SH-SY5Y (cell line): ENCODE results near the gene SCYL1.

Source experiments
- GATA2 ChIP-seq: IDR thresholded peaks from 2 replicates; pipeline ENCODE4 v1.6.1; 2011; ENCODE audit warnings: mild to moderate bottlenecking, low read depth, low read length
- GATA3 ChIP-seq: IDR thresholded peaks from 2 replicates; pipeline ENCODE4 v1.6.1; 2011; ENCODE audit warnings: low read depth, mild to moderate bottlenecking, low read length, moderate library complexity

Gene SCYL1

DNA sequence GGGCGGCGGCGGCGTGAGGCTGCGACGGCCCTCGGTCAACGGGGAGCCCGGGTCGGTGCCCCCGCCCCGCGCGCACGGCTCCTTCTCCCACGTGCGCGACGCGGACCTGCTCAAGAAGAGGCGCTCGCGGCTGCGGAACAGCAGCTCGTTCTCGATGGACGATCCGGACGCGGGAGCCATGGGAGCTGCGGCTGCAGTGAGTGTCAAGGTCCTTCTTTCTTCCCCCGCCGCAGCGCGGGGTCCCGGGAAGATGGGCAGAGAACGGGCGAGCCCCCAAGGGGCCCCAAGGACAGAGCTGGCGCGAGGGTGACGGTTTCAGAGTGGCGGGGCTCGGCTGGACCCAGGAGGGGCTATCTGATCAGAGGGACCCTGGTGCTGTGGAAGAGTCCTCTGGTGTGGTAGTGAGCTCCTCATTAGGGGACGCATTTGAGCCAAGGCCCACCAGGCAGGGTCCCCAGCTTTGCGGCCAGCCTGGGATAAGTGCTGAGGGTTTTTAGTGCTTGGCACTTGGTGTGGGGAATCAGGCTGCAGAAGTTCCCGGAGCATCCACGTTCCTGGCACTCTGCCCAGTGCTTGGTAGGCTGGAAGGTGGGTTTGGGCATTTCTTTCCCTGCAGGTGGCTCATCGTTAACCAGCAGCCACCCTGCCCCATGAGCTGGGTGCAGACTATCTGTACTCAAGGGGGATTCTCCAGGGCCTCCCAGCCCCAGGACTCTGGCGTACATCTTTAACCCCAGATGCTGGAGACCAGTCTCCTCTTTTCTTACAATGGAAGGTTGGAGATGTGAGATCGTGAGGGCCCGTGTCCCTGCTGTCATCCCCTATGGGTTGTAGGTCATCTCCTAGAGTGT is 60.7 kb downstream of the SCYL1 start:
- TF ChIP-seq GATA3: no peak
- TF ChIP-seq GATA2: no peak

DNA sequence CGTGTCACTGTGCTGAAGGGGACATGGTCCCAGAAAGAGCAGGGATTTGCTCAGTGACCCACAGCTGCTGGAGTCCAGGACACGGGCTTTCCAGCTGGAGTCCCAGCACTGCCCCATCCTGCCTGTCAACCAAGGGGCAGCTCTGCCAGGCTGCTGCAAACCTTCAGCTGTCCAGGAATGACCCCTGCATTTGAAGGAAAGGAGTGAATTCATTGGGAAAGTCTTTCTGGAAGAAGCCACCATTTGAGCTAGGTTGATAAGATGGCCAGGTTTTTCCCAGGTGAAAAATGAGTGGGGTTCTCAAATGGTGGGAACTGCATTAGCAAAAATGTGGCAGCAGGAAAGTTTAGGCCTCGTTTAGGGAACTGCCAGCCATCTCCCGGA is 61.4 kb downstream of the SCYL1 start:
- TF ChIP-seq GATA2 (no peak), GATA3 (no peak)

GRCh38 chr11:65586676-65587075 is 61.8 kb downstream of the SCYL1 start:
- TF ChIP-seq GATA2: no peak
- no peak for TF ChIP-seq GATA3
